ENCODE results near the gene EID1.
"Not testable (repeated sequence)": the region's sequence is repeated elsewhere in the genome, so short reads cannot be mapped to it uniquely, and the experiment has no call there.

EID1 gene

GRCh38 chr15:48909313-48909712, 31.4 kb downstream of the EID1 start:
- not testable (repeated sequence) for DNase-seq (ENCODE audit: low read depth in 3 of 3)

- DNase-seq (ENCODE audit: low read depth in 3 of 3) = not testable (repeated sequence)
Observed at GRCh38 chr15:48910554-48910953, 32.6 kb downstream of the EID1 start.

DNA sequence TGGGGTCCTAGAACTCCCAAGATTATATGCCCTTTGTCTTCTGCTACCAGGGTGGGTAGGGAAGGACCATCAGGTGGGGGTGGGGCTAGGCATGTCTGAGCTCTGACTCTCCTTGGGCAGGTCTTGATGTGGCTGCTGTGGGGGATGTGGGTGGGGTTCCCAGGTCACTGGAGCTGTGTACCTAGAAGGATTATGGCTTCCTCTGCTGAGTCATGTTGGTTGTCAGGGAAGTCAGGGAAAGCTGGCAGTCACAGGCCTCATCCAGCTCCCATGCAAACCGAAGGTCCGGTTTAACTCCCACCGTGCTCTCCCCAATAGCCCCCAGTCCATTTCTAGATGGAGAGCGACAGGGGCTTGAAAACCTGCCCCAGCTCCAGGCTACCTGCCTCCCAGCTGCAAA, 35.2 kb downstream of the EID1 start:
- DNase-seq (ENCODE audit: low read depth in 3 of 3) = no peak

DNA sequence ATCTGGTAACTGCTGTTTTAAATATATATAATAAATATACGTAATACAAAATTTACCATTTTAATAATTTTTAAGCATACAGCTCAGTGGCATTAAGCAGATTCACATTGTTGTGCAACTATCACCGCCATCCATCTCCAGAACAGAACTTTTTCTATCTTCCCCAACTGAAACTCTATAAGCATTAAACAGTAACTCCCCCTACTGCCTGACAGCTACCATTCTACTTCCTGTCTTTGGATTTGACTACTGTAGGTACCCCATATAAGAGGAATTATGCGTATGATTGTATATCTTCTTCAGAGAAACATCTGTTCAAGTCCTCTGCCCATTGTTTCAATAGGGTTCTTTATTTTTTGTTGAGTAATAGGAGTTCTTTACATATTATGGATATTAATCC, 36.8 kb downstream of the EID1 start:
- no peak for DNase-seq (ENCODE audit: low read depth in 3 of 3)

- no peak for DNase-seq (ENCODE audit: low read depth in 3 of 3)
Observed at GRCh38 chr15:48915861-48916260, 37.9 kb downstream of the EID1 start.

- no peak for DNase-seq (ENCODE audit: low read depth in 3 of 3)
Observed at GRCh38 chr15:48916721-48917120, 38.8 kb downstream of the EID1 start.

- no peak for DNase-seq (ENCODE audit: low read depth in 3 of 3)
Observed at GRCh38 chr15:48922046-48922445, 44.1 kb downstream of the EID1 start.

DNA sequence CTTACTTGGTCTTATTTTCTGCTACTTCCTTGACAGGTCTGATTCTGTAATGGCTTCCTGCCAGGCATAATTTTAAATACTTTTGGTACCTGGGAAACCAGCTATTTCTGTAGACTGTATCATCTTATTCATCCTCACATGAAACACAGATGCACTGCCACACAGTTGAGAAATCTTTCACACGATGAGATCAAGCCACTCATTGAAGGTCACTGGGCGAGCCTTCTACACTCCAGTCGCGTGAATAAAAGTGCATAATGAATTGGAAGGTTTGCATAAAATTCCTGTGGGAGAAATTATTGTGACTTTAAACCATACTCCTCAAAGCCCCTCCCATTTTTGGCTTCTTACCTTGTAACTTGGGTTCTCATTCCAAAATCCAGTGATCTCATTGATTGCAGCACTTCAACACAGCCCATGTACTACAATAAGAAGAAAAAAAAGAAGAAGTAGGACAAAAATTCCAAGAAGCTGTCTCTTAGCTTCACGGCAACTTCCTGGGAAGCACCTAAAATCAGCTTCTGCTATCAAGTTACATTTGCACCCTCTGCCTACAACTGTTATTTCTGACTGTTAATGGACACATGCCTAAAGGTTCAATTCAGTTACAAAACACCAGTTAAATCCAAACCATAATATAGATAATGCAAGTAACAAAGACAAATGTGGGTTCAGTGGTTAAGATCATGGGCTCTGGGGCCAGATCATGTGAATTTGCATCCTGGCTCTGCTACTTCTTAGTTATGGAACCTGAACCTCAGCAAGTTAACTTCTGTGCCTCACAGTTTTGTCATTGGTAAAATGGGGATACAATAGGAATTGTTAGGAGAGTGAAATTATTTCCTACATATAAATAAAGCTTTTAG, 46.8 kb downstream of the EID1 start:
- DNase-seq (ENCODE audit: low read depth in 3 of 3) = no peak

DNA sequence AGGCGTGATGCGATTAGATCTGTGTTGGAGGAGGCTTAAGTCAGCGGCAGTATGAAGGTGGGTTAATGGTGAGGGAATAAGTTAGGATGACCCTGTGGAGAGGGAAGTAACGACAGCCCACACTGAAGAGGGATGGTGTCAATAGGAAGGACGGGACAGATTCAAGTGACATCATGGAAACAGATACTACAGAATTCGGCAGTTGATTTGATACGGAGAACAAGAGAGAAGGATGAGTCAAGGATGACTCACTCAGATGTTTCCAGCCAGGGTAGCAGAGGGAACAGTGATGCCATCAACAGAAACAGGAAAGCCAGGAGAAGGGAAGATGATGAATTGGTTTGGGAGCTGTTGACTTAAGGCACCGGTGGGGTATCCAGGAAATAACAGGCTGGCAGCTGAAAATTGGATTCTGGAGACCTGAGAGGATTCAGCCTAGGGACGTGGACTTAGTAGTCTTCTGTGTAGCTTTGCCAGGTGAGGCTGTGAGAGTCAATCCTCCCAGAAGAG, 47.8 kb downstream of the EID1 start:
- no peak for DNase-seq (ENCODE audit: low read depth in 3 of 3)

- no peak for DNase-seq (ENCODE audit: low read depth in 3 of 3)
Observed at GRCh38 chr15:48928877-48929538, 51.1 kb downstream of the EID1 start.

GRCh38 chr15:48929661-48930060, 51.7 kb downstream of the EID1 start:
- no peak for DNase-seq (ENCODE audit: low read depth in 3 of 3)

All from stimulated activated CD4-positive, alpha-beta T cell treated with anti-CD3 and anti-CD28 coated beads, TNF-alpha, amount 100 ng/mL, for 4 hours (primary cell).